CD4-positive, alpha-beta T cell treated with Interleukin-15 for 1 hour (primary cell): ENCODE measurements around the gene HYI.
A peak's percentile ranks its signal among the peaks of the same experiment; 100 is the strongest.
"Not testable (repeated sequence)": the region's sequence is repeated elsewhere in the genome, so short reads cannot be mapped to it uniquely, and the experiment has no call there.

Experiments used
- DNase-seq: peaks from one replicate; pipeline ENCODE4 v3.0.0-alpha.2; 2020

The HYI gene

GRCh38 chr1:43464681-43465504 is 11.2 kb upstream of the HYI start:
- DNase-seq: no peak

GRCh38 chr1:43463479-43463878 is 9.7 kb upstream of the HYI start:
- no peak for DNase-seq

DNA sequence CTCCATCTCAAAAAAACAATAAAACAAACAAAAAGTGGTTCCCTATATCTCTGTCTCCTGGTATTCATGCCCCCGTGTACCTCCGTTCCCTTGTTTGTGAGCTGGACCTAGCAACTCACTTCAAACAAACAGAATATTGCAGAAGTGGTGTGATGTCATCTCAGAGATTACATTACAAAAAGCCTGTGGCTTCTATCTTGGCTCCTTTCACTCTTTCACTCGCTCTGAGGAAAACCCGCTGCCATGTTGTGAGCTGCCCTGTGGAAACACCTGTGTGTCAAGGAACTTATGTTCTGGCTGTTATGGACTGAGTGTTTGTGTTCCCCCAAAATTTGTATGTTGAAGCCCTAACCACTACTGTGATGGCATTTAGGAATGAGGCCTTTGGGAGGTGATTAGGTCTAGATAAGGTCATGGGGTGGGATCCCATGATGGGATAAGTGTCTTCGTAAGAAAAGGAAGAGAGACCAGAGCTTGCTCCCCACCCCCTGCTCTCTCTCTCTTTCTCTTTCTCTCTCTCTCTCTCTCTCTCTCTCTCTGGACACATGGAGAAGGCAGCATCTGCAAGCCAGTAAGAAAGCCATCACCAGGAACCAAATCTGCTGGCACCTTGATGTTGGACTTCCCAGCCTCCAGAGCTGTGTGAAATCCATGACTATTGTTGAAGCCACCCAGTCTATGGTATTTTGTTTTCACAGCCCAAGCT is 7.4 kb upstream of the HYI start:
- DNase-seq: no peak

- DNase-seq: not testable (repeated sequence)
Measured at GRCh38 chr1:43458379-43458778, 4.6 kb upstream of the HYI start.

DNA sequence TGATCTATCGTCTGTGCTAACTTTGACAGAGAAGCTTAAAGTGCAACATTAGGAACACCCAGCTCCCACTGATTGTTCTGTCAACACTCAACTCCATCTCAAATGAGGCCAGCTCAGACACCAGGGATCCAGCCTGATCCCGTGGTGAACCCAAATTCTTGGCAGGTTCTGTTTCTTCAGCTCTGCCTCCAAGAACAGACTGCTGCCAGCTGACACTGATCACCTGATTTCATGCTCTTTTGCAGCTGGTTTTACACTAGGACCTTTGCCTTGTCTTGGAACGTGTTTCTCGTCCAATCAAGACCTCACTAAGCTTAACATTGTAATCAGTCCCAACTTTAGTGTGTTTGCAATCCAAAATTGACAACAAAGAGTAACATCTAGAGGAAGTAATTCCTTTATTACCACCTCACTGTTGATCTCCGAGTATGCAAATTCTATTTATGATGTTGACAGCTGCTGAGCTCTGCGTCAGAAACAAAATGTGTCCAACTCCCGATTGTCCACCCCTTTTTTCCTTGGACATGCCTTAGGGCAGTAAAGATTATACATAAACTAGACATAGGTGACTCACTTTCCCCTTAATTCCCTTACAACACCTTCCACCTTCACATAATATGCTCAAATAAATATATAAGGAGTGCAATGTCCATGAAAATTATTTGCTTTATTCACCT is 1.6 kb upstream of the HYI start:
- no peak for DNase-seq

DNA sequence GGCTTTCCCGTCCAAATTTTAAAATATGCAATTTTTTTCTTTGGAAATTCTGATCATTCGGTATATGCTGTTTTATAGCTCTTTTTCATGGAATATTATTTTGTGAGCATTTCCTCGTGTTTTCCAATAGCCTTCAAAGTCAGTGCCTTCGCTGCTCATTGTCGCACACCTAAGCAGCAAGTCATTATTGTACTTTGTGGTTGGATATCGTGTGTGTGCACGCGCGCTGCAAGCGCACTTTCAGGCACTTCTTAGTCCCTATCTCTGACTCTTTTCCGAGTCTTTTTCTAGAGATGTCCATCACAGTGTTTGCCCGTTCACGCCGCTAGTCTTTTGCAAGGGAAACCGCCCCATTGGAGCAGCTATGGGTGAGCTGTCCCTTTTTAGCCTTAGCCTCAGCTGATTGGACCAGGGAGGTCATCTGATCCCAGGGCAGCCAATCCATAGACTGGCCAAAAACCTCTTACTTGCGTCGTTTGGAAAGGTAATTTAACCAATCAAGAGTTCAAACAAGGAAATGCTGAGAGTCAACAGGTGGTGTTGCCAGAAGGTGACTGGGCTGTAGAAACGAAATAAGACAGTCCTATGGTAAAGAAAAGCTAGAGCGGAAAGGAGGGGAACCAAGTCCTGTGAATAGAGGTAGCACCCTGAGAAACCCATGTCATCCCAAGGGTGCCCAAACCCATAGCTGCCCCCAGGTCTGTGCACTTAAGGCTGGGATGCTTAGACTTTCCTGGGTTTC is 710 bp upstream of the HYI start:
- peak; percentile 75 for DNase-seq

GRCh38 chr1:43452789-43453441 is 816 bp downstream of the HYI start:
- DNase-seq: no peak

- DNase-seq: no peak
Measured at GRCh38 chr1:43451701-43452532, 1.8 kb downstream of the HYI start.

DNA sequence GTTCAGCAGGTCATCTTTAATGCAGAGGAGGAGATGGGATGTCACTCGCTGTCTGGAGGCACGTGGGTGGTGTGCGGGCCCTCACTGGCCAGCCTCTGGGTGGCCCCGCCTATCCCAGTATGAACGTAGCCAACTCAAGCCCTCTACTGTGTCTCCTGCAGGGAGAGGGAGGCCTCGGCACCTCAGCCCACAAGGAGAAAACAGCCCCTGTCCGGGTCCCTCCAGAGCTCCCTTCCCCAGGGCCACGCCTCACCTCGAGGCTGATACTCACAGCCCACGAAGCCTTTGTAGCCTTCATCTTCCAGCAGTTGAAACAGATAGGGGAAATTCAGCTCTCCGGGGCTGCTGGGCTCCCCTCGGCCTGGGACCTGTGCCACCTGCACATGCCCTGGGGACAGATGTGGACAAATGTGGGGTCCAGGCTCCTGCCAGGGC is 2.6 kb downstream of the HYI start:
- no peak for DNase-seq

DNA sequence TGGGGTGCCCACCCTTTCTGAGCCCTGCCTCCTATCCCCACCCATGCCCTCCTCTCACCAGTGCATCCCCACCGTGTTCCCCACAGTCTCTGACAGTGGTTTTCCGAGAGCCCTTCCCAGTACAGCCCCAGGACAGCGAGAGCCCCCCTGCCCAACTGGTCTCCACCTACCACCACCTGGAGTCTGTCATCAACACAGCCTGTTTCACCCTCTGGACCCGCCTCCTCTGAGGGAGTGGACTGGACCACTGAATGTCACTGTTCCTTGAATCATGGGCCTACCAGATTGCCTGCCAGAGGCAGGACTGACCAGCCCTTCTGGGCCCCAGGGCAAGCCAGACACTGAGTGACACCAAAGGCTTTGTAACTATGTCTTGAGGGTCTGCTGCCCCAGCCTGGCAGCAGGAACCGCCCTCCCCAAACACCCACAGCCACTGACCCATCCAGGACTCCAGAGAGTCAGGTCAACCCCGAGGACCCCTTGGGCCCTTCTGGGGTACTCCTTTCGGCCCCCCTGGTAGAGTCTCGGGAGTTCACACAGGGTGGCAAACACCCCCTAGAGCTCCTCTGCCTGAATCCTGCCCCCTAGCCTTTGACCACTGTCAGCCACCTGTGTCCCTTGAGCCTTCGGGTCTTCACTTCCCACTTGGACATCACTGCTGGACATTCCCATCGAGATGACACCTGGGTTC is 3.3 kb downstream of the HYI start:
- no peak for DNase-seq

DNA sequence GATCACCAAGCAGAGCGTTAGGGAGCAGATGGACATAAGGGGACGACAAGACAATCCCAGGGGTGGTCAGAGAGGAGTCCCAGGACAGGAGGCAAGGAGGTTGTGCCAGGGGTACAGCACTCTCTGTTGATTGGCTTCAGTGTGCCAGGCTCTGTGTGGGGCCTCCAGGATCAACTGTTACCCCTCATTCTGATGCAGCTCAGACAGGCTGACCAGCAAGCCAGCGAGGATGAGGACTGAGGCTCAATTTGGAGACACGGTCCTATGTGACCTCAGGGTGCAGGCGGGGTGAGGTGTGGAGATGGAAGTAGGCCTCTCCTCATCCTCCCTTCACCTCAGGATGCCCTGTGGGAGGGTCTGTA is 4.0 kb downstream of the HYI start:
- no peak for DNase-seq

GRCh38 chr1:43448955-43449707 is 4.6 kb downstream of the HYI start:
- no peak for DNase-seq

- no peak for DNase-seq
Measured at GRCh38 chr1:43447891-43448708, 5.6 kb downstream of the HYI start.

GRCh38 chr1:43446881-43447835 is 6.6 kb downstream of the HYI start:
- no peak for DNase-seq

- no peak for DNase-seq
Measured at GRCh38 chr1:43446388-43446740, 7.4 kb downstream of the HYI start.

DNA sequence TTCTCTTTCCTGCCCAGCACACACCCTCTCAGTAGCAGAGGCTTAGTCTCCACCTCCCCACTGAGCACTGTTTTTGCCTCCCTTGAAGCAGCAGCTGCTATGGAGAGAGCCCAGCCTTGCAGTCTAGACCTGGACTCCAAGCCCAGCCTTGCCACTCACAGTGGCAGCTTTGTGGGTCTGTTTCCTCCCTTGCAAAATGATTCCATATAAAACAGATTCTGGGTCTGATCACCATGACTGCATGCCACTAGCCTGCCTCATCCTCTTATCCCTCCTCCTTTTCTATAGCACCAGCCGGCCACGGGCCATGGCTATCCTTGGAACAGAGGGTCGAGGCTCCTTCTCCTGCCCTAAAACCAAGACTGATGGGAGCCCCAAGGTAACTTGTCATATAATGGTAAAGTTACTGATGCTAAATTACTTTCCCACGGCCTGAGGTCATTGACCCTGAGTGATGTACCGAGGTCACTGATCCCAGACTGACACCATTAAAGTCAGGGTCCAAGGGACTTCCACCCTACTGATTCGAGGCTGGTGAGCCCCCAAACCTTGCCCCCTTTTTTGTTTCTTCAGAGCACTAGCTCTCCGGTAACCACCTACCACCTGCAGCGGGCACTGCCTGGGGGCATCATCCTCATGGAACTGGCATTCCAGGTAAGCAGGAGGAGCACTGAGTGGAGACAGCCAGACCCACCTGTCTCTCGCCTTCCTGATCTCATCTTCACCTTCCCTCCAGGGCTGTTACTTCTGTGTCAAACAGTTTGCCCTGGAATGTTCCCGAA is 7.9 kb downstream of the HYI start:
- DNase-seq: no peak

DNA sequence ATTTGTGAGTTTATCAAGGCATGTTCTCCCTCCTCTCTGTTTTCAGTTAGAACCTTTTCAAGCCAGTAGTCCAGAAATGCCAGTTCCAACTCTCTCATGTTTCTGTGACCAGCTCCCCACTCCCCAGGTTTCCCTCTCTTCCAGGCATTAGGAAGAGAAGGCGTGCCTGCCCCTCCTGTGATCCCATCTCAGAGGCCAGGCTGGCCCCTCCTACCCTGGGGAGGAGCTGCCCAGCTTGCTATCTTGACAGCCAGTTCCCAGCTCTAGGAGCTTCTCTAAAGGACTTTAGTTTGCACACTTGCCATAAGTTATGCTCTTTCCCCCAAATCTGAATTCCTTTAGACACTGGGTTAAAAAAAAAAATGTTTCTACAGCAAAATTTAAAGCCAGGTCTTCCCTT is 8.9 kb downstream of the HYI start:
- DNase-seq: no peak
